ENCODE results near the gene IGFLR1. TPM values are rescaled to one million over a fixed set of nuclear protein-coding genes. Genes with fewer than 3 reads are reported as not detected.

IGFLR1 gene
- total and polyA plus RNA-seq, 8 donors = 3.6 to 36.8 (median 9.4) TPM

- TF ChIP-seq POLR2A (IDR thresholded peaks at IDR 0.05) (no peak), POLR2AphosphoS5 (IDR thresholded peaks at IDR 0.05) (no peak), CTCF (IDR thresholded peaks at IDR 0.05) (no peak), EP300 (IDR thresholded peaks at IDR 0.05) (no peak)
- Histone ChIP-seq H3K36me3 (peaks cover 16 to 43% (median 32%) of the 10 kb centered on the region in 4 donors), H3K9me3 (no peaks in the 10 kb centered on the region), H3K27ac (peak overlapping the region in 4 of 5 donors; percentile 91 to 99 (median 98)), H3K27me3 (peaks cover 0 to 16% (median 0%) of the 10 kb centered on the region in 3 donors), H3K4me1 (peaks cover 41 to 67% (median 51%) of the 10 kb centered on the region in 4 donors), H3K4me3 (peak overlapping the region in 3 of 4 donors; percentile 74 to 90 (median 88))
- WGBS, 5 donors = 74 to 88% (median 80%) methylated on average over 13 of the region's 13 CpGs
- intact Hi-C loops (cut with DNase I; ENCODE audit: low total_unique reads) = no loop called here
- peak in 1 of 2 donors; percentile 32 for DNase-seq
Measured at GRCh38 chr19:35754370-35755130, 12.3 kb upstream of the IGFLR1 start.

- intact Hi-C loops (cut with DNase I; ENCODE audit: low total_unique reads) = no loop called here
- H3K9me3 ChIP-seq = no peaks in the 10 kb centered on the region
- H3K4me1 ChIP-seq = peaks cover 41 to 67% (median 52%) of the 10 kb centered on the region in 4 donors
- peaks cover 0 to 16% (median 0%) of the 10 kb centered on the region in 3 donors for H3K27me3 ChIP-seq
- no peak overlapping the region for H3K4me3 ChIP-seq
- no peak for TF ChIP-seq CTCF (IDR thresholded peaks at IDR 0.05)
- TF ChIP-seq POLR2A (IDR thresholded peaks at IDR 0.05) = no peak
- TF ChIP-seq POLR2AphosphoS5 (IDR thresholded peaks at IDR 0.05) = no peak
- TF ChIP-seq EP300 (IDR thresholded peaks at IDR 0.05) = no peak
- DNase-seq = no peak
- H3K27ac ChIP-seq = peak overlapping the region in 4 of 5 donors; percentile 91 to 99 (median 98)
- WGBS, 5 donors = 86 to 95% (median 90%) methylated on average over 17 to 20 of the region's 20 CpGs
- H3K36me3 ChIP-seq = peaks cover 16 to 38% (median 32%) of the 10 kb centered on the region in 4 donors
Measured at GRCh38 chr19:35753634-35754369, 11.6 kb upstream of the IGFLR1 start.

GRCh38 chr19:35752746-35753350, 10.6 kb upstream of the IGFLR1 start:
- H3K4me1 ChIP-seq = peaks cover 42 to 66% (median 52%) of the 10 kb centered on the region in 4 donors
- intact Hi-C loops (cut with DNase I; ENCODE audit: low total_unique reads) = no loop called here
- 96% methylated on average over 9 to 20 of the region's 20 CpGs for whole genome bisulfite sequencing, 5 donors

More at GRCh38 chr19:35752746-35753350, 10.6 kb upstream of the IGFLR1 start:
- H3K27me3 ChIP-seq = peaks cover 0 to 16% (median 0%) of the 10 kb centered on the region in 3 donors
- peaks cover 16 to 38% (median 32%) of the 10 kb centered on the region in 4 donors for H3K36me3 ChIP-seq
- peak overlapping the region in 2 of 5 donors; percentile 98 to 99 for H3K27ac ChIP-seq
- no peak overlapping the region for H3K4me3 ChIP-seq
- TF ChIP-seq EP300 (IDR thresholded peaks at IDR 0.05) (no peak), POLR2AphosphoS5 (IDR thresholded peaks at IDR 0.05) (no peak), POLR2A (IDR thresholded peaks at IDR 0.05) (no peak), CTCF (IDR thresholded peaks at IDR 0.05) (no peak)
- DNase-seq = peak in 1 of 2 donors; percentile 4
- H3K9me3 ChIP-seq = no peaks in the 10 kb centered on the region
